ENCODE data around the gene FSIP2. TPM values are rescaled to one million over a fixed set of nuclear protein-coding genes. Genes with fewer than 3 reads are reported as not detected.

The FSIP2 gene, protein sequence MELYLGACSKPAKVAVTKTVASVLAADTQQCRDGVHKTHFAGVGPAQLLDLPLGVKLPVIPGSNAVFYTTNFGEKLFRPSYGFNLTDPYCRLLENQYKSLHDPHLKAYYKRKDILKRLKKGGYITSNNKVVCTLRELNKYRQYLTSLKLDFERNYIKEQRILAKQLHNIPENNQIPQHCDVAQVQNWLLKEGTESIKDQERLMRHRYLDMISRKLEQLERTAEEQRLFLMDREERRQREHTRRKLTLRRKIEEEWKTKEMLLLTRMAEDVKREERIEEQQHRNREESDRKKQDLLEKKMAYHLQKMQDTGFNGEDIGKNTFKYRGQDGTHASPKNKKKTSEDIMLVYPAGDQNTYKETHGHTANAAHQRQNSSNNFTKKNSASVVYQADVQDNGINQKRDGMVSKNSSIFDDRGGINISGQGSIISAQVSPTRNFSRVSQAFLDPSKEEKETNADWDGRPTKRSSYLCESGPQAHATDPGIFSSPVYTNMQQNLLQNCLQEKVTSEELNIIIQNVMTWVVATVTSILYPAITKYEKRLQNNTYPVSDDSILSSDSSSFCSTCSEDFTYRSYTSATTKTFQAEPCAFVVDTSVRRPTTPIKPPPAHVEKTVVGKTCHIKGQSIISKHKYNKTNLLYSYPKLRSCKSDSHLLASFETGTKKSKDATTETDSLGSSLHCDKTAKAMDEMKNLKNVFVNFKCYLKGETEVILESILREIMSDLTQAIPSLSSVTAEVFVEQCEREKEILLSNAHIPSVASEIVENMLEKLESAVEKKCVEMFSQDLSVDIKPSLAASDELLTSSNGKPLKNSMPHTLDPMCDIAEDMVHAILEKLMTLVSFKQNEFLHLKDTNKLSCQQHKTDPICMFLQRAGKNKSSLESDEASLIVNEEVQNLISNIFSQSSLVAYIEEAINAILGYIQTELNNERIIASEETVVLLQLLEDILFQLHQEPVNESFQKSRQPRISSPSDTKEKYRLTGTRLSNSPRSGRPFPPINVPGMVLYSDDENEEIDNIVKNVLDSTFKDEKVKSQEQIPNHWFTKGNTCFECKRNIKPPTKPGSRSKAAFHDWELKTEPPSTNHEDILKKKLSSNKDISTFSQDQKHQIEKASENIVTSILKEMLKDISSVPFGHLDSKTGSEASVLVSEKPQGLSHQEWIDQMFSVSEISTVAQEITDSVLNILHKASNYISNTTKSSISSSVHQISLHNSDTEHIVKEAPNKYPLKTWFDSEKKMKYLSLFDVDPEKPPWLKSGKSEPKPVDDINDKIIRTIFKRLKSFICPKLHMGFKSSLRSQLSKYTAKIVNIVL (N-terminal part only)
- total RNA-seq (6.1 and 13.8 TPM in 2 replicates), polyA plus RNA-seq (3.4 and 6.4 TPM in 2 replicates)

DNA sequence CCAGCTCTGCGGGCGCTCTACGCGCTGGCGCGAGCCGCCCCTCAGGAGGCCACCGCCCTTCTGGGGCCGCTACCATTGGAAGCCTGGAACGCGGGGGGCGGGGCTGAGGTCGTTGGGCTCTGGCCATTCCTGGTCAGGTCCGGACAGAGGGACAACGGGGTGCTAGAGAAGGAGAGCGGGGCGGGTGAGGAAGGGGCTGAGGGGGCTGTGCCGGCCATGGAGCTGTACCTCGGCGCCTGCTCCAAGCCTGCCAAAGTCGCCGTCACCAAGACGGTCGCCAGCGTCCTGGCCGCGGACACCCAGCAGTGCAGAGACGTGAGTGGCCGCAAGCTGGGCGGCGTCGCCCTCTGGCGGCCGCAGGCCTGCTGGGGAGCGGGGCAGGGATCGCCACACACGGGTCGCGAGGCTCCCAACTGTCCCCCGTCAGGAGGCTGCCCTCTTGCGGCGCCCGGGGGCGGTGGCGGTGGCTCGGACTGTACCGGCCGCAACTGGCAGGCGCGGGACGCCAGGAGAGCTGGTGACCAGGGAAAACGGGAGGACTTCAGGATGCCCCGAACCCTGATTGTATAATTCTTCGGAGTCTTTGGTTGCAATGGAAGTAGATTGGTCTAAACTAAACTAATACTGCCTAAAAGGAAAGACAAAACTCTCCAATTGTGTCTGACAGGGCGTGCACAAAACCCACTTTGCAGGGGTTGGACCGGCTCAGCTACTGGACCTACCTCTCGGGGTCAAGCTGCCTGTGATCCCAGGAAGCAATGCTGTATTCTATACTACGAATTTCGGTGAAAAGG, at the start of gene FSIP2:
Gene FSIP2, plus strand, starts transcription at position 126 of the 794 bp plus-strand sequence. Its CDS starts 91 bp downstream, at position 217.
- TF ChIP-seq, protein P1, sequence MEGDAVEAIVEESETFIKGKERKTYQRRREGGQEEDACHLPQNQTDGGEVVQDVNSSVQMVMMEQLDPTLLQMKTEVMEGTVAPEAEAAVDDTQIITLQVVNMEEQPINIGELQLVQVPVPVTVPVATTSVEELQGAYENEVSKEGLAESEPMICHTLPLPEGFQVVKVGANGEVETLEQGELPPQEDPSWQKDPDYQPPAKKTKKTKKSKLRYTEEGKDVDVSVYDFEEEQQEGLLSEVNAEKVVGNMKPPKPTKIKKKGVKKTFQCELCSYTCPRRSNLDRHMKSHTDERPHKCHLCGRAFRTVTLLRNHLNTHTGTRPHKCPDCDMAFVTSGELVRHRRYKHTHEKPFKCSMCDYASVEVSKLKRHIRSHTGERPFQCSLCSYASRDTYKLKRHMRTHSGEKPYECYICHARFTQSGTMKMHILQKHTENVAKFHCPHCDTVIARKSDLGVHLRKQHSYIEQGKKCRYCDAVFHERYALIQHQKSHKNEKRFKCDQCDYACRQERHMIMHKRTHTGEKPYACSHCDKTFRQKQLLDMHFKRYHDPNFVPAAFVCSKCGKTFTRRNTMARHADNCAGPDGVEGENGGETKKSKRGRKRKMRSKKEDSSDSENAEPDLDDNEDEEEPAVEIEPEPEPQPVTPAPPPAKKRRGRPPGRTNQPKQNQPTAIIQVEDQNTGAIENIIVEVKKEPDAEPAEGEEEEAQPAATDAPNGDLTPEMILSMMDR (IDR thresholded peaks at IDR 0.05; ENCODE audit: low read depth, low read length) = peak; percentile 80
- Histone ChIP-seq H3K27me3 (no peaks in the 10 kb centered on the region), H3K27ac (no peak within 1 kb of the TSS), H3K36me3 (no peaks in the 10 kb centered on the region), H3K4me1 (ENCODE audit: low read depth) (no peaks in the 10 kb centered on the region), H3K9me3 (ENCODE audit: low read depth) (no peaks in the 10 kb centered on the region), H3K4me3 (peak within 1 kb of the TSS; percentile 52)
- DNase-seq (ENCODE audit: low read depth in 1 of 2, low spot score in 1 of 2) = peak; percentile 69 to 92

DNA sequence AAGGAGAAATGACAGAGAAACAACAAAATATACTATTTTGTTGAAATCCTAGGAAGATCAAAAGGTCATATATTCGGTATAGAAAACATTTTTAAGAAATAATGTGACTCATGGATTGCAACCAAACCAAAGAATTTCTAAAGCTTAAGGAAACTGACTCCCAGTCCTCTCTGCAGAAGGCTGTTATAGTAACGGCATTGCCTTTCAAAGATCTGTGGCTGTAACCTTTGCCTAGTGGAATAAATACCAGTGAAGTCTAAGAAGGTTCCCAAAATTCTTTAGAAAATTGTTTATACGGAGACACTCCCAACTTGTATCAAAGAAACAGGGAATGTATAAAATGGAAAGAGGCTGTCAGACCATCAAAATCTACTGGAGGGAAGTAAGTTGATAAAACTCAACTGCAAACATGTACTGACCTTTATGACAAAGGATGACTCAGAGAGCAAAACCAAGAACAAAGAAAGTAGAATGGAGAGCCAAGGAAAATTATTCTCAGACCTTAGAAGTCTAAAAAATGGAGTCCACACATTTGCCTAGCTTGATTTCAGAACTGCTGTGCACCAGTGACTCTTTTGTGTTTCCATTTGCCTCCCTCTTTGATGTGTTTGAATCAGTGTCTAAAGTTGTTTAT, 48.6 kb upstream of the FSIP2 start:
- TF ChIP-seq, protein P1 (IDR thresholded peaks at IDR 0.05; ENCODE audit: low read depth, low read length) = no peak
- no peak overlapping the region for H3K27ac ChIP-seq

DNA sequence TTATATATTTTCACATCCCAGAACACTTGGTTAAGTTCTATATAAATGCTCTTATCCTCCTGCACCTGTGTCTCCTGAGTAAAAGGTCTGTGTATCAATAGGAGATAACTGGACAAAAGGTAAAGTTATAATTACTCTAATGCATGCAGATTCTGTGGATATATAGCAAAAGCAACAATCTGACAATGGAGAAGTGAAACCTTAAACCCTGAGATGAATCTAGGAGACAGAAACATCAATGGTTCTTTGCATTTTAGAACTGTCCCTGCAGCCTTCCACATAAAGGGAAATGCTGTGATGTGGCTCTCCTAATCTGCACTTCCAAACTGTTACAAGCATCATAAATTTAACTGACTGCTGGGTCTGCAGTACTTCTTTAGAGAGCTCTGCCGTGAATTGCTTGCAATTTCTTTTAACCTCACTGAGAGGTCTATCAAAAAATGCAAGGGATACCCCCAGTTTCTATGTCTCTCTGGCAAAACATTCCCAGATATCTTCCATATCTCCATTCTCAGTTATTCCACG, 42.8 kb upstream of the FSIP2 start:
- DNase-seq (ENCODE audit: low read depth in 1 of 2, low spot score in 1 of 2) = no peak
- no peak overlapping the region for H3K27ac ChIP-seq
- no peak overlapping the region for H3K4me3 ChIP-seq
- peaks cover 3% of the 10 kb centered on the region for H3K4me1 ChIP-seq (ENCODE audit: low read depth)
- H3K27me3 ChIP-seq = no peaks in the 10 kb centered on the region
- H3K9me3 ChIP-seq (ENCODE audit: low read depth) = no peaks in the 10 kb centered on the region
- TF ChIP-seq, protein P1 (IDR thresholded peaks at IDR 0.05; ENCODE audit: low read depth, low read length) = no peak
- H3K36me3 ChIP-seq = no peaks in the 10 kb centered on the region

More for the DNA sequence above, 48.6 kb upstream of the FSIP2 start:
- no peaks in the 10 kb centered on the region for H3K9me3 ChIP-seq (ENCODE audit: low read depth)
- no peak for DNase-seq (ENCODE audit: low read depth in 1 of 2, low spot score in 1 of 2)
- no peaks in the 10 kb centered on the region for H3K27me3 ChIP-seq
- no peaks in the 10 kb centered on the region for H3K4me1 ChIP-seq (ENCODE audit: low read depth)
- H3K36me3 ChIP-seq = no peaks in the 10 kb centered on the region
- H3K4me3 ChIP-seq = no peak overlapping the region

DNA sequence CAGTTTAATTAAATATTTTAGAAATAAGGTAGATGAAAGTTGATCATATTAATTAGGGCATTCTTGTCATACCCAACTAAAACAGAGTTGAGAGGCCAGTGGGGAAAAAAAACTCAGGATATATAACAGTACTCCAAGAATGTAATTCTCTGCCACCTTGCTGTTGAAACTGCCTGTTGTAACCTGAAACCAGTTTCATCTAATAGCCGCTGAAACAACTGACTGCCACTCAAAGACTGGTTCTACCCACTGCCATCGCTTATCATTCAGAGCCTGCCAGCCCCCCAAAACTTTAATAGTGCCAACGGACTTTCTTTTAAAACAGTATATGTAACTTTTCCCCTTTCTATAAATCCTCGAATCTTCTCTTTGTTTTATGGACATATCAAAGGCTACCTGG, 37.7 kb upstream of the FSIP2 start:
- H3K36me3 ChIP-seq = no peaks in the 10 kb centered on the region
- H3K4me3 ChIP-seq = no peak overlapping the region
- H3K4me1 ChIP-seq (ENCODE audit: low read depth) = peaks cover 7% of the 10 kb centered on the region
- H3K27ac ChIP-seq = no peak overlapping the region
- TF ChIP-seq, protein P1 (IDR thresholded peaks at IDR 0.05; ENCODE audit: low read depth, low read length) = no peak
- peak in 1 of 2 donors; percentile 44 for DNase-seq (ENCODE audit: low read depth in 1 of 2, low spot score in 1 of 2)
- no peaks in the 10 kb centered on the region for H3K9me3 ChIP-seq (ENCODE audit: low read depth)
- no peaks in the 10 kb centered on the region for H3K27me3 ChIP-seq

Data from cardiac muscle cell (in vitro differentiated cells and primary cell).